HepG2 (cell line): Measurements from ENCODE around the gene IRF4. TPM values are rescaled to one million over a fixed set of nuclear protein-coding genes. Genes with fewer than 3 reads are reported as not detected.
A peak's percentile ranks its signal among the peaks of the same experiment; 100 is the strongest.

ENCODE experiments used
- AGO2 ChIP-seq: fragments of 200-400 bp; formaldehyde crosslinking; optimal IDR thresholded peaks from 2 replicates; pipeline ENCODE3; 2017; ENCODE audit warnings: mild to moderate bottlenecking, low read depth, low read length, moderate library complexity
- ARHGAP35 ChIP-seq: sonication (generic); formaldehyde crosslinking; IDR thresholded peaks from 2 replicates; pipeline ENCODE4 v1.9.0; 2022; ENCODE audit warnings: mild to moderate bottlenecking, inconsistent platforms, moderate library complexity, missing genetic modification reagents, borderline replicate concordance
- ARID2 ChIP-seq: sonication (generic); formaldehyde crosslinking; IDR thresholded peaks from 2 replicates; pipeline ENCODE4 v1.8.1; 2022; ENCODE audit warnings: mild to moderate bottlenecking, missing genetic modification reagents, borderline replicate concordance
- ATRX ChIP-seq: sonication (generic); formaldehyde crosslinking; IDR thresholded peaks from 2 replicates; pipeline ENCODE4 v1.4.0; 2020; ENCODE audit warnings: missing genetic modification reagents, borderline replicate concordance
- BORCS8-MEF2B ChIP-seq: sonication (generic); formaldehyde crosslinking; IDR thresholded peaks from 2 replicates; pipeline ENCODE4 v1.8.0; 2022; ENCODE audit warnings: mild to moderate bottlenecking, missing genetic modification reagents
- BRCA1 ChIP-seq: sonication (generic); formaldehyde crosslinking; IDR thresholded peaks from 2 replicates; pipeline ENCODE4 v1.4.0; 2020; ENCODE audit warnings: missing genetic modification reagents
- DNMT3B ChIP-seq: conservative IDR thresholded peaks from 2 replicates; pipeline ENCODE4 v1.6.1; 2016; ENCODE audit warnings: missing biosample characterization, control low read depth
- ESRRA ChIP-seq: sonication (generic); formaldehyde crosslinking; IDR thresholded peaks from 2 replicates; pipeline ENCODE4 v1.5.1; 2020; ENCODE audit warnings: mild to moderate bottlenecking, low read depth, missing genetic modification reagents
- FIP1L1 ChIP-seq: fragments of 200-400 bp; formaldehyde crosslinking; IDR thresholded peaks from 2 replicates; pipeline ENCODE4 v1.6.1; 2018; ENCODE audit warnings: low read depth, mild to moderate bottlenecking, low read length, moderate library complexity, borderline replicate concordance; ENCODE audit not compliant: insufficient read depth
- FOXC1 ChIP-seq: sonication (generic); formaldehyde crosslinking; IDR thresholded peaks from 2 replicates; pipeline ENCODE4 v1.8.0; 2022; ENCODE audit warnings: mild to moderate bottlenecking, missing genetic modification reagents, borderline replicate concordance
- MAF1 ChIP-seq: sonication (generic); formaldehyde crosslinking; IDR thresholded peaks from 2 replicates; pipeline ENCODE4 v1.5.0; 2020; ENCODE audit warnings: missing genetic modification reagents, borderline replicate concordance
- MEIS2 ChIP-seq: sonication (generic); formaldehyde crosslinking; IDR thresholded peaks from 2 replicates; pipeline ENCODE4 v1.9.0; 2021; ENCODE audit warnings: mild to moderate bottlenecking, missing genetic modification reagents
- MTA1 ChIP-seq: sonication (generic); formaldehyde crosslinking; IDR thresholded peaks from 2 replicates; pipeline ENCODE4 v1.4.0; 2020; ENCODE audit warnings: missing genetic modification reagents, mild to moderate bottlenecking, borderline replicate concordance
- MTF1 ChIP-seq: sonication (generic); formaldehyde crosslinking; IDR thresholded peaks from 2 replicates; pipeline ENCODE4 v1.5.0; 2020; ENCODE audit warnings: missing genetic modification reagents
- NR2C2 ChIP-seq: sonication (generic); formaldehyde crosslinking; IDR thresholded peaks from 2 replicates; pipeline ENCODE4 v1.4.0; 2020; ENCODE audit warnings: missing genetic modification reagents, mild to moderate bottlenecking, moderate library complexity, borderline replicate concordance
- PAWR ChIP-seq: sonication (generic); formaldehyde crosslinking; IDR thresholded peaks from 2 replicates; pipeline ENCODE4 v1.4.0; 2020; ENCODE audit warnings: missing genetic modification reagents, mild to moderate bottlenecking, borderline replicate concordance
- RCOR2 ChIP-seq: IDR thresholded peaks from 2 replicates; pipeline ENCODE4 v1.6.1; 2016; ENCODE audit warnings: missing biosample characterization, missing genetic modification reagents
- ZBTB7B ChIP-seq: sonication (generic); formaldehyde crosslinking; IDR thresholded peaks from 2 replicates; pipeline ENCODE4 v1.4.0; 2020; ENCODE audit warnings: missing genetic modification reagents
- ZNF687 ChIP-seq: sonication (generic); formaldehyde crosslinking; IDR thresholded peaks from 2 replicates; pipeline ENCODE4 v1.5.1; 2020; ENCODE audit warnings: mild to moderate bottlenecking, missing genetic modification reagents, moderate library complexity
- ZNF737 ChIP-seq: sonication (generic); formaldehyde crosslinking; IDR thresholded peaks from 2 replicates; pipeline ENCODE4 v1.5.0; 2020; ENCODE audit warnings: missing genetic modification reagents, mild to moderate bottlenecking, borderline replicate concordance
- ZNF883 ChIP-seq: sonication (generic); formaldehyde crosslinking; IDR thresholded peaks from 2 replicates; pipeline ENCODE4 v1.5.1; 2020; ENCODE audit warnings: mild to moderate bottlenecking, missing genetic modification reagents; ENCODE audit errors: not compliant biosample characterization
- polyA plus RNA-seq, 8 experiments: library from polyadenylated mRNA; depleted of rRNA in 3 of 8; stranded (reverse) in 7 of 8; unstranded in 1 of 8; fragments of >200 nt; fragmentation: Illumina TruSeq in 4 of 8; extraction: Trizol in 4 of 8; gene quantifications; 2 replicates each; pipeline versions ENCODE4 v1.2.1 to v1.2.3, GENCODE V29; 2011 to 2016; ENCODE audit warnings: low read depth in 4 of 8, missing spikeins in 1 of 8, mixed read lengths in 1 of 8; ENCODE audit not compliant: insufficient read depth in 1 of 8
- total RNA-seq, 5 experiments: library from RNA; depleted of rRNA; stranded (reverse); fragments of >200 nt; fragmentation: Illumina TruSeq; extraction: Trizol; gene quantifications; 2 replicates each; pipeline ENCODE4 v1.2.3, GENCODE V29; 2016; ENCODE audit warnings: low read depth in 1 of 5
- TF ChIP-seq, protein P1 (sequence below): sonication (generic); formaldehyde crosslinking; IDR thresholded peaks from 2 replicates; pipeline ENCODE4 v1.5.0; 2020; ENCODE audit warnings: missing genetic modification reagents
- TF ChIP-seq, protein P2 (sequence below): IDR thresholded peaks from 2 replicates; pipeline ENCODE4 v1.6.1; 2016; ENCODE audit warnings: mild to moderate bottlenecking

The IRF4 gene
- total and polyA plus RNA-seq, 2 of the 13 experiments (the other 11 are each of a cell fraction or from before 2014, with no cell fraction given), result 0.07 to 0.09 TPM

- TF ChIP-seq ZNF687 (CRISPR knock-in tag) (peak; percentile 41; the same call in 1 of the 2 replicates), MAF1 (CRISPR knock-in tag) (no peak), ESRRA (CRISPR knock-in tag) (no peak), AGO2 (no peak), BRCA1 (CRISPR knock-in tag) (no peak), BORCS8-MEF2B (CRISPR knock-in tag) (peak; percentile 9; the same call in 1 of the 2 replicates), ARID2 (0 out of 2 replicates have a peak, but pooled peaks have one; percentile 38), FIP1L1 (no peak), MTA1 (CRISPR knock-in tag) (no peak), ZNF883 (peak; percentile 30), FOXC1 (CRISPR knock-in tag) (no peak), NR2C2 (no peak), RCOR2 (CRISPR knock-in tag) (no peak), ATRX (CRISPR knock-in tag) (no peak), ARHGAP35 (no peak), MTF1 (CRISPR knock-in tag) (no peak), ZNF737 (CRISPR knock-in tag) (no peak), PAWR (CRISPR knock-in tag) (no peak), ZBTB7B (no peak), DNMT3B (CRISPR knock-in tag) (no peak), MEIS2 (CRISPR knock-in tag) (no peak)
- TF ChIP-seq, protein P1, sequence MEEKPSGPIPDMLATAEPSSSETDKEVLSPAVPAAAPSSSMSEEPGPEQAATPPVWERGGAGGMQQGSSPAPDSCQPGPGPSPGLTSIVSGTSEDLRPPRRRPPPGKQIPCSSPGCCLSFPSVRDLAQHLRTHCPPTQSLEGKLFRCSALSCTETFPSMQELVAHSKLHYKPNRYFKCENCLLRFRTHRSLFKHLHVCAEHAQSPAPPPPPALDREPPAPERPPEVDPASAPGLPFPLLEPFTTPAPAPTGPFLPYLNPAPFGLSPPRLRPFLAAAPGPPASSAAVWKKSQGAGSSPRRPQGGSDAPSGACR (CRISPR knock-in tag), result no peak
- TF ChIP-seq, protein P2, sequence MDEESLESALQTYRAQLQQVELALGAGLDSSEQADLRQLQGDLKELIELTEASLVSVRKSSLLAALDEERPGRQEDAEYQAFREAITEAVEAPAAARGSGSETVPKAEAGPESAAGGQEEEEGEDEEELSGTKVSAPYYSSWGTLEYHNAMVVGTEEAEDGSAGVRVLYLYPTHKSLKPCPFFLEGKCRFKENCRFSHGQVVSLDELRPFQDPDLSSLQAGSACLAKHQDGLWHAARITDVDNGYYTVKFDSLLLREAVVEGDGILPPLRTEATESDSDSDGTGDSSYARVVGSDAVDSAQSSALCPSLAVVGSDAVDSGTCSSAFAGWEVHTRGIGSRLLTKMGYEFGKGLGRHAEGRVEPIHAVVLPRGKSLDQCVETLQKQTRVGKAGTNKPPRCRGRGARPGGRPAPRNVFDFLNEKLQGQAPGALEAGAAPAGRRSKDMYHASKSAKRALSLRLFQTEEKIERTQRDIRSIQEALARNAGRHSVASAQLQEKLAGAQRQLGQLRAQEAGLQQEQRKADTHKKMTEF (CRISPR knock-in tag), result no peak
Observed at GRCh38 chr6:401239-401993, 9.9 kb downstream of the IRF4 start (continued).
